GM12892 (cell line): ENCODE results near the gene ACER3.
"Not testable (repeated sequence)": the region's sequence is repeated elsewhere in the genome, so short reads cannot be mapped to it uniquely, and the experiment has no call there.

Source experiments
- DNase-seq: peaks from one replicate; pipeline ENCODE4 v3.0.0; 2011; ENCODE audit not compliant: insufficient read length
- FAIRE-seq: peaks from 2 replicates; lab custom pipeline; 2011; peaks lifted over from hg19 to GRCh38; lab: Jason Lieb, UNC
- POLR2A ChIP-seq: IDR thresholded peaks from 2 replicates; pipeline ENCODE4 v1.6.1; 2011; ENCODE audit warnings: low read depth, low read length, control low read depth
- POLR2AphosphoS5 ChIP-seq: IDR thresholded peaks from 2 replicates; pipeline ENCODE4 v1.6.1; 2011; ENCODE audit warnings: low read depth, low read length, control low read depth
- TAF1 ChIP-seq: IDR thresholded peaks from 2 replicates; pipeline ENCODE4 v1.6.1; 2011; ENCODE audit warnings: low read depth, mild to moderate bottlenecking, control low read depth, low read length, borderline replicate concordance

Gene ACER3

DNA sequence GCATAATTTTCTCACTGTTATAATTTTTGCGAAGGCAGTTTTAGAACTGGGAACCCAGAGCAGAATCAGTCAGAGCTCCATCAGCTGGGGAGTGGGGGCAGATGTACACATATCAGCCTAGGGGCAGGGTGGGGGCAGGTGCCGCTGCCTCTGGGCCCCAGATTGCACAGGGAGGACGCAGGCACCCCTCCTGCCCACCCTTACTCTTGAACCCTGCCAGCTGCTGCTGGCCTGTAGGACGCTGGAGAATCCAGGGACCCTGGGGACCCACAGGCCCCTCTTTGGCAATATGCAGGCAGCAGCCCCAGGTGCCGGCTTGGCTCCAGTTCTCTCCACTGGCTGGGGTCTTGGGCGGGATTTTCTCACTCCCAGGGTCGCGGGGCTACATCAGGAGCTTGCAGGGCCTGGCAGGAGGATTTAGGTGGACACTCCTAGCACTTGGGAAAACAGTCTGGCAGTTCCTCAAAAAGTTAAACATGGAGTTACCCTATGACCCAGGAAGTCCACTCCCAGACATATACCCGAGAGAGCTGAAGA is 197.3 kb downstream of the ACER3 start:
- FAIRE-seq (no peak), DNase-seq (no peak)
- no peak for TF ChIP-seq POLR2A
- no peak for TF ChIP-seq POLR2AphosphoS5
- no peak for TF ChIP-seq TAF1

DNA sequence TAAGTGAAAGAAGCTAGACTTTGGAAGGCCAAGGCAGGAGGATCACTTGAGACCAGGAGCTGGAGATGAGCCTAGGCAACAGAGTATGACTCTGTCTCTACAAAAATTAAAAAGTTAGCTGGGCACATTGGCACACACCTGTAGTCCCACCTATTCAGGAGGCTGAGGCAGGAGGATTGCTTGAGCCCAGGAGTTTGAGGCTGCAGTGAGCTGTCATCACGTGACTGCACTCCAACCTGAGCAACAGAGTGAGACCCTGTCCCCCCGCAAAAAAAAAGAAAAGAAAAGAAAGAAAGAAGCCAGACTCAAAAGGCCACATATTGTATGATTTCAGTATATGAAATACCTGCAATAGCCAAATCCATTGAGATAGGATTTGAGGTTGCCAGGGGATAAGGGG is 198.2 kb downstream of the ACER3 start:
- no peak for DNase-seq
- FAIRE-seq = no peak
- TF ChIP-seq TAF1 = no peak
- TF ChIP-seq POLR2AphosphoS5 = no peak
- TF ChIP-seq POLR2A = no peak

DNA sequence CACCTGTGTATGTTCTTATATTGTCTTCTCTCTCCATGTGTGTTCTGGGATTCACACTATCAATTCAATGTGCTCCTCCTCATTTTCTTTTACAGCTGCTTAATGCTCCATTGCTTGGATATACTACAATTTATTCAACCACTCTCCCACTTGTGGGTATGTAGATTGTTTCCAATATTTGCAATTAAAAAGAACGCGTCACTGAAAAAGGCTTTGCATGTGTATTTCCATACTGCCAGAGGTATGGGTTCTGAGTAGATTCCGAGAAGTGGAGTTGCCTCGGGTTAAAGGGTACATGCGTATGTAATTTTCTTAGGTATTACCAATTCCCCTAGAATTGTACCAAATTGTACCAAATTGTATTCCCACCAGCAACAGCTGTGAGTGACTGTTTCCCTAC is 199.1 kb downstream of the ACER3 start:
- no peak for DNase-seq
- TF ChIP-seq TAF1 = no peak
- TF ChIP-seq POLR2A = no peak
- no peak for TF ChIP-seq POLR2AphosphoS5
- no peak for FAIRE-seq

DNA sequence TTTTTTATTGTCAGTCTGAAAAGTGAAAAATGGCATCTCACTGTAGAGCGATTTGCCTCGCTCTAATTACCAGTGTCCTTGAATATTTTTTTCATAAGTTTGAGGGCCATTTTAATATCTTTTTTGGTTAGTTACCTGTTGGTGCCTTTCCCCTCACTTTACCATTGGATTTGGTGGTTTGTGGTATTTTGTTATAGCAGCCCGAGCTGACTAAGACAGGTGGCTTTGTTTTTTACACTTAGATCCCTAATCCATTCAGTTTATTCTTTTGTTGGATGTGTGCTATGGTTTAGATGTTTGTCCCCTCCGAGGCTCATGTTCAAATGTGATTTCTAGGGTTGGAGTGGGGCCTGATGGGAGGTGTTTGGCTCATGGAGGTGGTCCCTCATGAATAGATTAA is 199.5 kb downstream of the ACER3 start:
- DNase-seq (no peak), FAIRE-seq (no peak)
- TF ChIP-seq POLR2A = no peak
- TF ChIP-seq TAF1 = no peak
- TF ChIP-seq POLR2AphosphoS5 = no peak

DNA sequence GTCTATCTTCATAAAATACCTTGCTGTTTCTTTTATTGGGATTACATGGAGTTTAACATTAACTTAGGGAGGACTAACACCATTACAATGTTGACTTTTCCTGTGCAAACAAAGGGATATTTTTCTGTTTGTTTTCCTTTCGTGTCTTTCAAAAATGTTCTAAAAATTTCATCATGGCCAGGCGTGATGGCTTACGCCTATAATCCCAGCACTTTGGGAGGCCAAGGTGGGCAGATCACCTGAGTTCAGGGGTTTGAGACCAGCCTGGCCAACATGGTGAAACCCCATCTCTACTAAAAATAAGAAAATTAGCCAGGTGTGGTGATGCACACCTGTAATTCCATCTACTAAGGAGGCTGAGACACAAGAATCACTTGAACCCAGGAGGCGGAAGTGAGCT is 200.5 kb downstream of the ACER3 start:
- FAIRE-seq, DNase-seq: not testable (repeated sequence)

DNA sequence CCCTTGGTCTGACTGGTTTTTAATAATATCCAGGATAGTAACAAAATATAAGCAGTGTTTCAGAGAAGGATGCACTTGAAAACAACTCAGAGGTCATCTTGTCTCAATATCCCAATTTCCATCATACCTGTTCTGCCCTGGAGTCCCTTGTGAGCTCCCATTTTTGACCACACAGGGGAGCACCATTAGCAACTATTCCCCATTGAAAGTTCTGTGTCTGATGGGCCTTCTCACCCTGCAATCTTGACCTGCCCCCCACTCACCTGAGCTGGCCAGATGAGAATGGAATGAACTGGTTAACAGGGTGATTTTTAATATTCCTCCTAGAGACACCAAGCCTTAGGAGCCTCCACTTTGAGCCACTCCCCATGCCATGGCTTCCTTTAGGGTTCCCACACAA is 202.2 kb downstream of the ACER3 start:
- no peak for DNase-seq
- no peak for FAIRE-seq
- TF ChIP-seq POLR2AphosphoS5 = no peak
- TF ChIP-seq POLR2A = no peak
- TF ChIP-seq TAF1 = no peak

DNA sequence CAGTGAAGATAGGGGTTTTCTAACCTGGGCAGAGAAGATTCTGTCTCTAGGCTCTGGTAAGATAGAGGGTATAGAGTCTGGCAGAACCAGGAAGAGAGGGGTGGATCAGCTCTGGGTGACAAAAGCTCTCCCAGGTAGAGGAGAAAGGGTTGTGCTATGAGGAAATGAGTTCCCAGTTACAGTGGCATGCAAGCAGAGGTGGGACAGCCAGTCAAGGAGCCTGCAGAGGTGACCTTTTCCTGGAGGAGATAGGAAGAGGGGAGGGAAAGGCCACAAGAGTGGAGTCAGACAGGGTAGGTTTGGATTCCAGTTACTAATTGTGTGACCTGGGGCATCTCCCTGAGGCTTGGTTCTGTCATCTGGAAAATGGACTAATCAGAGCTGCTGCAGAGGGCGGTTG is 202.7 kb downstream of the ACER3 start:
- TF ChIP-seq POLR2AphosphoS5 (no peak), POLR2A (no peak), TAF1 (no peak)
- DNase-seq = no peak
- FAIRE-seq = no peak

DNA sequence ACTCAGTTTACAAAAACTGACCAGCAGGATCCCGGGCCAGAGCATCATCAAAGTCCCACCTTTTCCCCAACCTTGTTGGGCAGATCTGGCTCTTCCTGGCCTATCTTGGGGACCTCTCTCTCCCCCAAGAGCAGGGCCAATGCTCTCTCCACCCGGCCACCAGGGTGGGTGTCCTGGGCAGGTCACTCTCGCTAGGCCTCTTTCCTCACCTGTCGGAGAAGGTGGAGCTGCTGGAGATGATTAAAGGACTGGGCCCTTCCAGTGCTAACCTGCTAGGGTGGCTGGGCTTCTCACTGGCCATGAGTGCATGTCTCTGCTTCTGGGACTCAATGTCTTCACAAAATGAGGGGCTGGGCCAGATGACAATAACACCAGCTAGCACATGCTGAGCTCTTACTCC is 203.1 kb downstream of the ACER3 start:
- FAIRE-seq (no peak), DNase-seq (no peak)
- TF ChIP-seq POLR2AphosphoS5 = no peak
- no peak for TF ChIP-seq POLR2A
- TF ChIP-seq TAF1 = no peak

DNA sequence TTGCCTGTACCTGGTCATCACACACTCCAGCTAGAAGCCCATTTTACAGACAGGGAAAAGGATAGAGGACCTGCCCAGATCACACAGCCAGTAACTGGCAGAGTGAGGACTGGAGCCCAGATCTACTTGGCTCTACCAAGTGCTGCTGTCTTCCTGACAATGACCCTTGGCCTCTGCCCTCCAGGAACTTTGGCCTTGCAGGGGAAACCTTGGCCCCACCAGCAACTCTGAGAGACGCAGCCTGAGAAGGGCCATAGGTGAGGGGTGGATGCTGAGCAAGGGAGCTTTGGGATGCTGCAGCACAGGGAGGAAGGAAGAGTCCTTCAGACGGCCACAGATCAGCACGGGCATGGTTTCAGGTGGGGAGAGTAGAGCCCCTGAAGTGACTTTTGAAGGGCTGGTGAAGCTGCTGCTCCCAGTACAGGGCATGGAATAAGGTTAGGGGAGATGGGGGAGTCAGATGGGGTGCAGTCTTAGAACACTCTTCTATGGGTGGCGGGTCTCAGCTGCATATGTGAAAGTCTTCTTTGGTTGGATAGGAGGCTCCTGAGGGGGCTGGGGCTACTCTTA is 204.0 kb downstream of the ACER3 start:
- no peak for TF ChIP-seq POLR2AphosphoS5
- FAIRE-seq (no peak), DNase-seq (no peak)

DNA sequence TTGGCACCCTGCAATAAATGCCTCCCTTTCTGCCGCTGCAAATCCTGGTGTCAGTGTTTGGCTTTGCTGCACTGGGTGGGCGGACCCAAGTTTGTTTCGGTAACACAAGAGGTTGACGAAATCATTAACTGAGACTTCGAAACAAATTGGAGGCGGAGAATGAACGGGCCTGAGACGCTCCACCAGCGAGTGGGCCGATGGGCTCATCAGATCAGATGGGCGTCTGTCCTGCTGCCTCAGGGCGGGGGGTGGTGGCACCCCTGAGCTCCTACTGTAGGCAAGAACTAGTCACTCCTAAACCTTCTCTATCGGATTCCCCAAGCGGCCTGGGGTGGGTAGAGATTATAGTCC is 205.1 kb downstream of the ACER3 start:
- TF ChIP-seq TAF1 (no peak), POLR2AphosphoS5 (no peak), POLR2A (no peak)
- FAIRE-seq = no peak
- DNase-seq = no peak

DNA sequence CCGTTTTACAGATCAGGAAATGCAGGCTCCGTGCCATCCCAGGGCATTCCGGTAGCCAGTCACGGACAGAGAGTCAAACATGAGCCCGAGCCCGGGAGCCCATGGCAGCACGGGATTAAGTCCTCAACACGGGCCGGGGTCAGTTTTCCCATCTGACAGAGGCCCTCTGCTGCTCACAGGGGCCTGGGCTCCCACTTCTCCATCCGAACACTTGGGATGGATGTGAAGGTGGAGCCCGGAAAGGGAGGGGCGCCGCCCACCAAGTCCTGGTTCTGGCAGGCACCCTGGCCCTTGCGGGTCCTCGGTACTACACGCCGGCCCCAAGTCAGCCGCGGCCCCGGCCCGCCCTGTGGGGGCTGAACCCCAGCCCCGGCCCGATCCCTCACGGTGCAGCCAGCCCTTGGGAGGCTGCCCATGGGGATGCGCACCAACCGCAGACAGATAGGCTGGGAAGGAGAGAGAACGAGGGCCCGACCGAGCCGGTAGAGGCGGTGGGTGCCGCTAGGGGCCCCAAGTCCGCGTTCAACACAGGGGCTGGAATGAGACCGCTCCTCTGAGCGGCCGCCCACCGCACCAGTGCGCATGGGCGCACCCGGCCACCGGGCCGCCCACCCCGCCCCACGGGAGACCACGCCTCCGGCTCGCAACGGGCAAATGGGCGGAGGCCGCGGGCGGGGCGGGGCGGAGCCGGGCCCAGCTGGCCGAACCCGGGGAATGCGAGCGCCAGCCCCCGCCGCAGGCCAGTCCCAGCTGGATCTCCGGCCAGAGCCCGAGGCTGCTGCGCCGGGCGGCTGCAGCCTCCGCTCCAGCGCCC is 205.7 kb downstream of the ACER3 start, which contains the start of gene CAPN5:
CAPN5 (plus strand) TSS at position 743 of the 814 bp plus-strand sequence. CDS start 17,916 bp downstream, outside the sequence.
- DNase-seq = peak; percentile 97
- TF ChIP-seq POLR2AphosphoS5 (no peak), TAF1 (no peak), POLR2A (no peak)
- peak; percentile 100 for FAIRE-seq

DNA sequence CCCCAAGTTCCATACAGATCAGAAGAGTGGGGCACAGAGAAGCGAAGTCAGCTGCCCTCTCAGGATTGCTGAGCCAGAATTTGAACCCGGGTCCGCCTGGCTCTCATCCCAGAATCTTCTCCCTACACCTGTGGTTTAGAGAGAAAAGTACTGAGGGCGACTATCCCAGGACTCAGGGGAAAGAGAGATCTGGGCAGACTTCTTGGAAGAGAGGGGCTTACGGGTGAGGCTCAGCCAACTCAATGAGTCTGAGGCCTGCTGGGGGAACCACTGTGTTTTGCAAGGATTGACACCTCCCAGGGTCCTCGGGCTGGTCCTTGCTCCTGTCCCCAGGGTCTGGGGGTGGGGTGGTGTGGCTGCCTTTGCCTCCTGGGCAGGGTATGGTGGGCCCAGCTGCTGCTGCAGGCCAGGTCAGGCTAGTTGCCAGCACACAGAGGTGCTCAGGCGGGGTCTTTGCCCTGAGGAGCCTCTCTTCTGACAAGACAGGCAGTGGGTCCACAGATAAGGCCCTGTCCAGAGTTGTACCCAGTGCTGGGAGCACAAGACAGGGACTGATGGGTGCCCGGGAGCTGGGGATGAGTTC is 207.2 kb downstream of the ACER3 start:
- no peak for FAIRE-seq
- no peak for DNase-seq
- TF ChIP-seq POLR2A = no peak
- TF ChIP-seq TAF1 = no peak
- no peak for TF ChIP-seq POLR2AphosphoS5
